HepG2 (cell line): ENCODE data around the gene ARVCF. TPM values are rescaled to one million over a fixed set of nuclear protein-coding genes. Genes with fewer than 3 reads are reported as not detected.

Experiments
- AHR ChIP-seq: IDR thresholded peaks from 2 replicates; pipeline ENCODE4 v1.6.1; 2018; ENCODE audit warnings: missing genetic modification reagents, missing compliant biosample characterization
- KLF13 ChIP-seq: sonication (generic); formaldehyde crosslinking; IDR thresholded peaks from 2 replicates; pipeline ENCODE4 v1.4.0; 2020; ENCODE audit warnings: mild to moderate bottlenecking, missing genetic modification reagents
- NFYB ChIP-seq: sonication (generic); formaldehyde crosslinking; IDR thresholded peaks from 2 replicates; pipeline ENCODE4 v1.4.0; 2020; ENCODE audit warnings: missing genetic modification reagents
- PAF1 ChIP-seq: IDR thresholded peaks from 2 replicates; pipeline ENCODE4 v1.6.1; 2016; ENCODE audit warnings: missing genetic modification reagents, missing compliant biosample characterization
- POLR2A ChIP-seq, 2 experiments: IDR thresholded peaks; 2 replicates each; pipeline ENCODE4 v1.6.1; 2011; ENCODE audit warnings: low read depth in 2 of 2, low read length in 2 of 2, mild to moderate bottlenecking in 1 of 2, moderate library complexity in 1 of 2; ENCODE audit not compliant: insufficient read depth in 1 of 2
- PTBP1 ChIP-seq: fragments of 200-400 bp; formaldehyde crosslinking; IDR thresholded peaks from 2 replicates; pipeline ENCODE4 v1.6.1; 2018; ENCODE audit warnings: low read length, low read depth; ENCODE audit not compliant: poor library complexity, severe bottlenecking
- RFX1 ChIP-seq: fragments of 450-650 bp; IDR thresholded peaks from 2 replicates; pipeline ENCODE4 v1.6.1; 2017
- SOX5 ChIP-seq: IDR thresholded peaks from 2 replicates; pipeline ENCODE4 v1.6.1; 2016; ENCODE audit warnings: borderline replicate concordance
- SP4 ChIP-seq: sonication (generic); formaldehyde crosslinking; IDR thresholded peaks from 2 replicates; pipeline ENCODE4 v1.8.1; 2023; ENCODE audit warnings: mild to moderate bottlenecking, missing genetic modification reagents
- SYNCRIP ChIP-seq: fragments of 200-400 bp; formaldehyde crosslinking; IDR thresholded peaks from 2 replicates; pipeline ENCODE4 v1.6.1; 2018; ENCODE audit warnings: mild to moderate bottlenecking, low read depth, low read length; ENCODE audit not compliant: insufficient read depth
- ZNF205 ChIP-seq: IDR thresholded peaks from 2 replicates; pipeline ENCODE4 v1.6.1; 2018; ENCODE audit warnings: missing biosample characterization, missing genetic modification reagents
- ZNF33B ChIP-seq: sonication (generic); formaldehyde crosslinking; IDR thresholded peaks from 2 replicates; pipeline ENCODE4 v1.5.1; 2020; ENCODE audit warnings: mild to moderate bottlenecking, missing genetic modification reagents
- ZNF790 ChIP-seq: sonication (generic); formaldehyde crosslinking; IDR thresholded peaks from 2 replicates; pipeline ENCODE4 v1.8.0; 2022; ENCODE audit warnings: missing genetic modification reagents, mild to moderate bottlenecking, borderline replicate concordance
- polyA plus RNA-seq, 8 experiments: library from polyadenylated mRNA; depleted of rRNA in 3 of 8; stranded (reverse) in 7 of 8; unstranded in 1 of 8; fragments of >200 nt; fragmentation: Illumina TruSeq in 4 of 8; extraction: Trizol in 4 of 8; gene quantifications; 2 replicates each; pipeline versions ENCODE4 v1.2.1 to v1.2.3, GENCODE V29; 2011 to 2016; ENCODE audit warnings: low read depth in 4 of 8, missing spikeins in 1 of 8, mixed read lengths in 1 of 8; ENCODE audit not compliant: insufficient read depth in 1 of 8
- total RNA-seq, 5 experiments: library from RNA; depleted of rRNA; stranded (reverse); fragments of >200 nt; fragmentation: Illumina TruSeq; extraction: Trizol; gene quantifications; 2 replicates each; pipeline ENCODE4 v1.2.3, GENCODE V29; 2016; ENCODE audit warnings: low read depth in 1 of 5
- TF ChIP-seq, protein P1 (sequence below): sonication (generic); formaldehyde crosslinking; IDR thresholded peaks from 2 replicates; pipeline ENCODE4 v1.4.0; 2020; ENCODE audit warnings: missing genetic modification reagents
- TF ChIP-seq, protein P2 (sequence below): sonication (generic); formaldehyde crosslinking; IDR thresholded peaks from 2 replicates; pipeline ENCODE4 v1.4.0; 2020; ENCODE audit warnings: missing genetic modification reagents, borderline replicate concordance
- TF ChIP-seq, protein P3 (sequence below): sonication (generic); formaldehyde crosslinking; IDR thresholded peaks from 2 replicates; pipeline ENCODE4 v1.8.0; 2022; ENCODE audit warnings: mild to moderate bottlenecking, missing genetic modification reagents
- TF ChIP-seq, protein P4 (sequence below): IDR thresholded peaks from 2 replicates; pipeline ENCODE4 v1.6.1; 2012; ENCODE audit warnings: low read depth, low read length, improper control_type of control experiment
- TF ChIP-seq, protein P5 (sequence below): sonication (generic); formaldehyde crosslinking; IDR thresholded peaks from 2 replicates; pipeline ENCODE4 v1.4.0; 2020; ENCODE audit warnings: missing genetic modification reagents

The ARVCF gene
- total and polyA plus RNA-seq, 2 of the 13 experiments (the other 11 are each of a cell fraction or from before 2014, with no cell fraction given): 16.4 to 17.7 TPM

DNA sequence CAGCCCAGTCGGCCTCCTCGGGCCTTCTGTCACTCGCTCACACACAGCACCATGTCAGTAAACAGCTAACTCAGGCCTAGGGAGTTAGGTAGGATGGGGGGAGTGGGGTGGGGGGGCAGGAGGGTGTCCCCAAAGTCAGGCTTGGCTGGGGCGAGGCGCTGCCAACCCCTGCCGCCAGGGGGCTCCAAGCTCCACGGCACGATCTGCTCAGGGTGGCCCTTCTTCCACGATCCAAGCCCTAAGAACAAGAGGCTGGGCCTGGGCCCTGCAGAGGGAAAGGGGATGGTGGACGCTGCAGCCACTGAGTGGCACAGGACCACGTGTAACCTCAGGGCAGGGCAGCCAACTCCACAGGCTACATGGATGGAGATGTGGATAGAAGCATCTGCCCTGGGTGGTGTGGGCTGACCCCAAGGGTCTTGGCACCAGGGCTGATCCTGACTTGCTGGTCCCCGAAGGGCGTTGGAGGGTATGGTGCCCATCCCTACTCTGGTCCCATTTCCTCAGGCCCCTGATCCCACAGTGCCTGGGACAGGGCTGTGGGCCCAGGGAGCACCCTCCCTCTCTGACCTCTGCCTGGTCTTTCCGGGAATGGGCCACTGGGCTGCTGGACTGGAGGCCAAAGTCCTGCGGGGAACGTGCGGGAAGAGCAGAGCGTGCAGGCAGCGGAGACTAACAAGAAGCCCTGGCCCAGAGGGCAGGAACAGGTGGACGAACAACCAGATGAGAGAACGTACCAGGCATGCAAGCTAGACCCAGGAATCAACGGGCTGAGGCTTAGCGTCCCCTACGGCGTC, 45.9 kb downstream of the ARVCF start (continued):
- TF ChIP-seq, protein P1, sequence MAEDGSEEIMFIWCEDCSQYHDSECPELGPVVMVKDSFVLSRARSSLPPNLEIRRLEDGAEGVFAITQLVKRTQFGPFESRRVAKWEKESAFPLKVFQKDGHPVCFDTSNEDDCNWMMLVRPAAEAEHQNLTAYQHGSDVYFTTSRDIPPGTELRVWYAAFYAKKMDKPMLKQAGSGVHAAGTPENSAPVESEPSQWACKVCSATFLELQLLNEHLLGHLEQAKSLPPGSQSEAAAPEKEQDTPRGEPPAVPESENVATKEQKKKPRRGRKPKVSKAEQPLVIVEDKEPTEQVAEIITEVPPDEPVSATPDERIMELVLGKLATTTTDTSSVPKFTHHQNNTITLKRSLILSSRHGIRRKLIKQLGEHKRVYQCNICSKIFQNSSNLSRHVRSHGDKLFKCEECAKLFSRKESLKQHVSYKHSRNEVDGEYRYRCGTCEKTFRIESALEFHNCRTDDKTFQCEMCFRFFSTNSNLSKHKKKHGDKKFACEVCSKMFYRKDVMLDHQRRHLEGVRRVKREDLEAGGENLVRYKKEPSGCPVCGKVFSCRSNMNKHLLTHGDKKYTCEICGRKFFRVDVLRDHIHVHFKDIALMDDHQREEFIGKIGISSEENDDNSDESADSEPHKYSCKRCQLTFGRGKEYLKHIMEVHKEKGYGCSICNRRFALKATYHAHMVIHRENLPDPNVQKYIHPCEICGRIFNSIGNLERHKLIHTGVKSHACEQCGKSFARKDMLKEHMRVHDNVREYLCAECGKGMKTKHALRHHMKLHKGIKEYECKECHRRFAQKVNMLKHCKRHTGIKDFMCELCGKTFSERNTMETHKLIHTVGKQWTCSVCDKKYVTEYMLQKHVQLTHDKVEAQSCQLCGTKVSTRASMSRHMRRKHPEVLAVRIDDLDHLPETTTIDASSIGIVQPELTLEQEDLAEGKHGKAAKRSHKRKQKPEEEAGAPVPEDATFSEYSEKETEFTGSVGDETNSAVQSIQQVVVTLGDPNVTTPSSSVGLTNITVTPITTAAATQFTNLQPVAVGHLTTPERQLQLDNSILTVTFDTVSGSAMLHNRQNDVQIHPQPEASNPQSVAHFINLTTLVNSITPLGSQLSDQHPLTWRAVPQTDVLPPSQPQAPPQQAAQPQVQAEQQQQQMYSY (CRISPR knock-in tag): no peak
- TF ChIP-seq KLF13: no peak
- TF ChIP-seq, protein P2, sequence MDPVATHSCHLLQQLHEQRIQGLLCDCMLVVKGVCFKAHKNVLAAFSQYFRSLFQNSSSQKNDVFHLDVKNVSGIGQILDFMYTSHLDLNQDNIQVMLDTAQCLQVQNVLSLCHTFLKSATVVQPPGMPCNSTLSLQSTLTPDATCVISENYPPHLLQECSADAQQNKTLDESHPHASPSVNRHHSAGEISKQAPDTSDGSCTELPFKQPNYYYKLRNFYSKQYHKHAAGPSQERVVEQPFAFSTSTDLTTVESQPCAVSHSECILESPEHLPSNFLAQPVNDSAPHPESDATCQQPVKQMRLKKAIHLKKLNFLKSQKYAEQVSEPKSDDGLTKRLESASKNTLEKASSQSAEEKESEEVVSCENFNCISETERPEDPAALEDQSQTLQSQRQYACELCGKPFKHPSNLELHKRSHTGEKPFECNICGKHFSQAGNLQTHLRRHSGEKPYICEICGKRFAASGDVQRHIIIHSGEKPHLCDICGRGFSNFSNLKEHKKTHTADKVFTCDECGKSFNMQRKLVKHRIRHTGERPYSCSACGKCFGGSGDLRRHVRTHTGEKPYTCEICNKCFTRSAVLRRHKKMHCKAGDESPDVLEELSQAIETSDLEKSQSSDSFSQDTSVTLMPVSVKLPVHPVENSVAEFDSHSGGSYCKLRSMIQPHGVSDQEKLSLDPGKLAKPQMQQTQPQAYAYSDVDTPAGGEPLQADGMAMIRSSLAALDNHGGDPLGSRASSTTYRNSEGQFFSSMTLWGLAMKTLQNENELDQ (CRISPR knock-in tag): 0 out of 2 replicates have a peak, but pooled peaks have one; percentile 19
- peak; percentile 53; the same call in 1 of the 2 replicates for TF ChIP-seq SP4 (CRISPR knock-in tag)
- peak; percentile 45; the same call in 1 of the 2 replicates for TF ChIP-seq PAF1 (CRISPR knock-in tag)
- TF ChIP-seq POLR2A (IDR thresholded peaks at IDR 0.05; ENCODE audit: insufficient read depth in 1 of 2, low read depth in 2 of 2, low read length in 2 of 2): no peak; a peak in 1 of 4 replicates
- TF ChIP-seq, protein P3, sequence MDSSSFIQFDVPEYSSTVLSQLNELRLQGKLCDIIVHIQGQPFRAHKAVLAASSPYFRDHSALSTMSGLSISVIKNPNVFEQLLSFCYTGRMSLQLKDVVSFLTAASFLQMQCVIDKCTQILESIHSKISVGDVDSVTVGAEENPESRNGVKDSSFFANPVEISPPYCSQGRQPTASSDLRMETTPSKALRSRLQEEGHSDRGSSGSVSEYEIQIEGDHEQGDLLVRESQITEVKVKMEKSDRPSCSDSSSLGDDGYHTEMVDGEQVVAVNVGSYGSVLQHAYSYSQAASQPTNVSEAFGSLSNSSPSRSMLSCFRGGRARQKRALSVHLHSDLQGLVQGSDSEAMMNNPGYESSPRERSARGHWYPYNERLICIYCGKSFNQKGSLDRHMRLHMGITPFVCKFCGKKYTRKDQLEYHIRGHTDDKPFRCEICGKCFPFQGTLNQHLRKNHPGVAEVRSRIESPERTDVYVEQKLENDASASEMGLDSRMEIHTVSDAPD (CRISPR knock-in tag): 0 out of 2 replicates have a peak, but pooled peaks have one; percentile 45
- TF ChIP-seq AHR (CRISPR knock-in tag): 0 out of 2 replicates have a peak, but pooled peaks have one; percentile 58
- TF ChIP-seq ZNF790: no peak
- TF ChIP-seq NFYB (CRISPR knock-in tag): no peak
- no peak for TF ChIP-seq SYNCRIP
- TF ChIP-seq, protein P4, sequence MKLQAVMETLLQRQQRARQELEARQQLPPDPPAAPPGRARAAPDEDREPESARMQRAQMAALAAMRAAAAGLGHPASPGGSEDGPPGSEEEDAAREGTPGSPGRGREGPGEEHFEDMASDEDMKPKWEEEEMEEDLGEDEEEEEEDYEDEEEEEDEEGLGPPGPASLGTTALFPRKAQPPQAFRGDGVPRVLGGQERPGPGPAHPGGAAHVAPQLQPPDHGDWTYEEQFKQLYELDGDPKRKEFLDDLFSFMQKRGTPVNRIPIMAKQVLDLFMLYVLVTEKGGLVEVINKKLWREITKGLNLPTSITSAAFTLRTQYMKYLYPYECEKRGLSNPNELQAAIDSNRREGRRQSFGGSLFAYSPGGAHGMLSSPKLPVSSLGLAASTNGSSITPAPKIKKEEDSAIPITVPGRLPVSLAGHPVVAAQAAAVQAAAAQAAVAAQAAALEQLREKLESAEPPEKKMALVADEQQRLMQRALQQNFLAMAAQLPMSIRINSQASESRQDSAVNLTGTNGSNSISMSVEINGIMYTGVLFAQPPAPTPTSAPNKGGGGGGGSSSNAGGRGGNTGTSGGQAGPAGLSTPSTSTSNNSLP: no peak
- peak; percentile 70 for TF ChIP-seq SOX5
- TF ChIP-seq PTBP1: no peak
- TF ChIP-seq ZNF33B (CRISPR knock-in tag): no peak
- TF ChIP-seq ZNF205 (CRISPR knock-in tag): 0 out of 2 replicates have a peak, but pooled peaks have one; percentile 72
- TF ChIP-seq, protein P5, sequence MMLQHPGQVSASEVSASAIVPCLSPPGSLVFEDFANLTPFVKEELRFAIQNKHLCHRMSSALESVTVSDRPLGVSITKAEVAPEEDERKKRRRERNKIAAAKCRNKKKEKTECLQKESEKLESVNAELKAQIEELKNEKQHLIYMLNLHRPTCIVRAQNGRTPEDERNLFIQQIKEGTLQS (CRISPR knock-in tag): no peak
- no peak for TF ChIP-seq RFX1
